IMR-90 (cell line): Measurements from ENCODE around the gene ACVRL1. TPM values are rescaled to one million over a fixed set of nuclear protein-coding genes. Genes with fewer than 3 reads are reported as not detected.

Source experiments
- ATAC-seq: fragments of 200-7000 bp; cut with Tn5 transposase; 2 replicates; pipeline ENCODE4 v1.9.1; 2020; ENCODE audit warnings: low read depth, mild to moderate bottlenecking, moderate library complexity
- BruUV-seq: library from RNA; stranded (reverse); fragments of 400-500 nt; replicated peaks from 2 replicates; lab custom pipeline; 2021; lab: Mats Ljungman, UMichigan
- CTCF ChIA-PET: fragments of 300-600 bp; formaldehyde crosslinking; extraction: SDS; loops from one replicate; lab custom pipeline; 2021; ENCODE audit warnings: antibody characterized with exemption; lab: Yijun Ruan, JAX
- POLR2A ChIA-PET: fragments of 300-600 bp; sonication (Branson Sonifier 250); formaldehyde crosslinking; loops from one replicate; lab custom pipeline; 2022; ENCODE audit warnings: antibody characterized with exemption; ENCODE audit not compliant: unreplicated experiment; lab: Charles Lee
- DNase-seq: peaks from one replicate; pipeline ENCODE4 v3.0.0; 2013
- H2AFZ ChIP-seq: replicated peaks from 2 replicates; pipeline ENCODE3; 2013; ENCODE audit warnings: low read length, mild to moderate bottlenecking; ENCODE audit not compliant: poor library complexity
- H2AK5ac ChIP-seq: 2 replicates; pipeline ENCODE4 v1.6.1; 2013; ENCODE audit warnings: low read depth, low read length, inconsistent platforms
- H2AK9ac ChIP-seq: replicated peaks from 2 replicates; pipeline ENCODE3; 2013; ENCODE audit warnings: mild to moderate bottlenecking, low read depth, low read length, moderate library complexity; ENCODE audit not compliant: poor library complexity
- H2BK120ac ChIP-seq: 2 replicates; pipeline ENCODE4 v1.6.1; 2013; ENCODE audit warnings: low read depth, low read length, inconsistent platforms
- H2BK15ac ChIP-seq: 3 replicates; pipeline ENCODE4 v1.6.1; 2013; ENCODE audit warnings: low read depth, low read length, inconsistent platforms
- H2BK20ac ChIP-seq: 2 replicates; pipeline ENCODE4 v1.6.1; 2013; ENCODE audit warnings: low read depth, mild to moderate bottlenecking, inconsistent platforms, low read length, moderate library complexity
- H2BK5ac ChIP-seq: 2 replicates; pipeline ENCODE4 v1.6.1; 2013; ENCODE audit warnings: mild to moderate bottlenecking, low read depth, low read length, inconsistent platforms; ENCODE audit not compliant: poor library complexity, severe bottlenecking
- H3K14ac ChIP-seq: replicated peaks from 2 replicates; pipeline ENCODE4 v1.6.1; 2013; ENCODE audit warnings: low read depth, low read length, inconsistent platforms
- H3K18ac ChIP-seq: 2 replicates; pipeline ENCODE4 v1.6.1; 2013; ENCODE audit warnings: low read depth, low read length, control low read depth
- H3K23ac ChIP-seq: 2 replicates; pipeline ENCODE4 v1.6.1; 2013; ENCODE audit warnings: low read depth, low read length, inconsistent platforms
- H3K27ac ChIP-seq: 2 replicates; pipeline ENCODE4 v1.5.1; 2013; ENCODE audit warnings: mild to moderate bottlenecking, control low read depth, low read length; ENCODE audit not compliant: insufficient read depth
- H3K27me3 ChIP-seq: 2 replicates; pipeline ENCODE4 v1.6.1; 2013; ENCODE audit warnings: low read length; ENCODE audit not compliant: control insufficient read depth, insufficient read depth
- H3K36me3 ChIP-seq: 2 replicates; pipeline ENCODE4 v1.6.1; 2013; ENCODE audit warnings: low read length, mixed read lengths; ENCODE audit not compliant: control insufficient read depth, insufficient read depth
- H3K4ac ChIP-seq: 2 replicates; pipeline ENCODE4 v1.6.1; 2013; ENCODE audit warnings: low read depth, low read length, inconsistent platforms
- H3K4me1 ChIP-seq: 2 replicates; pipeline ENCODE4 v1.6.1; 2013; ENCODE audit warnings: low read length, mixed read lengths; ENCODE audit not compliant: control insufficient read depth, insufficient read depth
- H3K4me2 ChIP-seq: 2 replicates; pipeline ENCODE4 v1.6.1; 2013; ENCODE audit warnings: low read depth, mild to moderate bottlenecking, control low read depth, low read length, moderate library complexity
- H3K4me3 ChIP-seq: 2 replicates; pipeline ENCODE4 v1.5.1; 2013; ENCODE audit warnings: low read depth, mild to moderate bottlenecking, control low read depth, low read length, moderate library complexity; ENCODE audit not compliant: insufficient read depth
- H3K56ac ChIP-seq: 2 replicates; pipeline ENCODE4 v1.6.1; 2013; ENCODE audit warnings: low read length, inconsistent platforms; ENCODE audit not compliant: insufficient read depth; ENCODE audit errors: extremely low read depth
- H3K79me1 ChIP-seq, 2 experiments: 2 replicates each; pipeline ENCODE4 v1.6.1; 2013; ENCODE audit warnings: low read length in 2 of 2, inconsistent platforms in 1 of 2, low read depth in 1 of 2
- H3K9ac ChIP-seq: 2 replicates; pipeline ENCODE4 v1.6.1; 2013; ENCODE audit warnings: low read depth, low read length, control low read depth
- H3K9me1 ChIP-seq: 2 replicates; pipeline ENCODE4 v1.6.1; 2013; ENCODE audit warnings: low read length, inconsistent platforms; ENCODE audit not compliant: insufficient read depth
- H3K9me3 ChIP-seq: 2 replicates; pipeline ENCODE4 v1.6.1; 2013; ENCODE audit warnings: low read length; ENCODE audit not compliant: control insufficient read depth, insufficient read depth
- H4K20me1 ChIP-seq: 2 replicates; pipeline ENCODE4 v1.6.1; 2013; ENCODE audit warnings: low read length, inconsistent platforms; ENCODE audit not compliant: insufficient read depth
- H4K5ac ChIP-seq: 2 replicates; pipeline ENCODE4 v1.6.1; 2013; ENCODE audit warnings: mild to moderate bottlenecking, low read depth, low read length, control low read depth
- H4K8ac ChIP-seq, 2 experiments: 2 replicates each; pipeline ENCODE4 v1.6.1; 2013; ENCODE audit warnings: low read depth in 2 of 2, low read length in 2 of 2, control low read depth in 1 of 2, inconsistent platforms in 1 of 2
- H4K91ac ChIP-seq: 2 replicates; pipeline ENCODE4 v1.6.1; 2013; ENCODE audit warnings: low read depth, low read length, inconsistent platforms; ENCODE audit not compliant: insufficient read depth
- FOS ChIP-seq: fragments of 150-350 bp; IDR thresholded peaks from 2 replicates; pipeline ENCODE4 v1.6.1; 2016; ENCODE audit warnings: low read depth, low read length
- SMC3 ChIP-seq: fragments of 150-350 bp; IDR thresholded peaks from 2 replicates; pipeline ENCODE4 v1.6.1; 2016; ENCODE audit warnings: low read depth, mild to moderate bottlenecking, antibody characterized with exemption, low read length, moderate library complexity
- WGBS, 2 experiments: methylation state at CpG; one replicate each; pipeline versions ENCODE4 v1.1.5 to v1.1.7; 2013; ENCODE audit warnings: missing lambda C conversion rate in 2 of 2; ENCODE audit not compliant: insufficient read length in 1 of 2; ENCODE audit errors: extremely low coverage in 2 of 2; 5-methylcytosine and 5-hydroxymethylcytosine counted together
- dilution Hi-C: fragments of 300-500 bp; cut with HindIII; formaldehyde crosslinking; loops from one replicate; pipeline ENCODE4 v1.14.3; 2018; ENCODE audit warnings: low sequenced_read_pairs; ENCODE audit not compliant: unreplicated experiment
- in situ Hi-C: fragments of 300-500 bp; cut with MboI; formaldehyde crosslinking; loops from 3 replicates; pipeline ENCODE4 v1.14.3; 2019; ENCODE audit warnings: low sequenced_read_pairs, inconsistent platforms, mixed read lengths
- intact Hi-C: fragments of 100-400 bp; cut with micrococcal nuclease; formaldehyde crosslinking; loops from 2 replicates; pipeline ENCODE4 v1.10.0; 2022
- polyA plus RNA-seq, 3 experiments: library from polyadenylated mRNA; depleted of rRNA; stranded (reverse); fragments of >200 nt; gene quantifications; 2 replicates each; pipeline ENCODE4 v1.2.3, GENCODE V29; 2012; ENCODE audit warnings: low replicate concordance in 1 of 3
- total RNA-seq: library from RNA; depleted of rRNA; stranded (reverse); fragments of >200 nt; gene quantifications from 2 replicates; pipeline ENCODE4 v1.2.3, GENCODE V29; 2012

Gene ACVRL1
- total and polyA plus RNA-seq, 2 of the 4 experiments (the other 2 are of a cell fraction): 6.4 to 7.5 TPM

DNA sequence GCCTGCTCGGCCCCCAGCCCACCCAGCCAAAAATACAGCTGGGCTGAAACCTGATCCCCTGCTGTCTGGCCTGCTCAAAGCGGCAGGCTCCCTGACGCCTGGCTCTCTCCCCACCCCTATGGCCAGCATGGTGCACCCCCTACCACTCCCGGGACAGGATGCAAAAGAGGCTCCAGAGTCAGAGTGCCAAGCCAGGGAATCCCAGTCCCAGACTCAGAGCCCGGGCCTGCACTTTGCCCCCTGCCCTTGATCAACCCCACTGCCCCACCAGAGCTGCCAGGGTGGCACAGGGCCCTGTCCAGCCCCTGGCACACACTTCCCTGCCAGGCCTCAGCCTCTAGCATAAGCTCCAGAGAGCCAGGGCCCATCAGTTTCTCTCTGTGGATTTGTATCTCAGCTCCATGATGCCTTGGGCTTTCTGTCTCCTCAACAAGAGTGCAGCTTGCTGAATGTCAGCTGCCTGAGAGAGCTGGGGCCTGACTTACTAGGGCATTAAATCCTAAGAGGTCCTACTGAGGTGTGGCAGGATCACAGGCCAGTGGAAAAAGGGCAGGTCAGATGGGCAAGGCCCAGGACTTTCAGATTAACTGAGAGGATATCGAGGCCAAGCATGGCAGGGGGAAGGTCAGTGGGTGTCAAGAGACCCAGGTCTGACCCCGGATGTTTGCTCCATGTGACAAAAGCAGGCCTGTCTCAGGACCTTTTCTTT, 13.9 kb downstream of the ACVRL1 start:
- Histone ChIP-seq H3K4ac (no peak overlapping the region), H3K27ac (no peak overlapping the region), H3K23ac (no peak overlapping the region; the same call in 1 of the 2 replicates), H4K5ac (no peak overlapping the region), H2AK5ac (no peak overlapping the region), H3K79me1 (no peaks in the 10 kb centered on the region; a peak in 1 of 4 replicates), H2AFZ (peak overlapping the region; percentile 19), H3K4me3 (no peak overlapping the region), H2BK20ac (no peak overlapping the region), H3K36me3 (no peaks in the 10 kb centered on the region; the same call in 1 of the 2 replicates), H3K9me3 (no peaks in the 10 kb centered on the region), H4K8ac (no peak overlapping the region), H3K14ac (no peak overlapping the region), H3K18ac (no peak overlapping the region), H3K27me3 (no peaks in the 10 kb centered on the region), H3K4me2 (no peak overlapping the region), H3K4me1 (peaks cover 16% of the 10 kb centered on the region), H4K91ac (no peak overlapping the region), H4K20me1 (no peaks in the 10 kb centered on the region), H2BK15ac (no peak overlapping the region), H3K56ac (no peak overlapping the region), H2BK120ac (no peak overlapping the region), H3K9me1 (peaks cover 13% of the 10 kb centered on the region), H2BK5ac (no peak overlapping the region), H3K9ac (no peak overlapping the region), H2AK9ac (no peak overlapping the region)
- dilution Hi-C loops: no loop called here
- POLR2A ChIA-PET: interaction anchor here (0.9 kb wide), 1 partner anchor 9 kb away, joined by 3 read pairs; no protein-coding TSS in a partner anchor
- intact Hi-C loops: no loop called here
- whole genome bisulfite sequencing, 2 experiments: 63% methylated on average over 5 of the region's 7 CpGs; no CpG with 5 or more reads in 1 of the 2 experiments
- in situ Hi-C loops: no loop called here
- CTCF ChIA-PET: interaction anchor here (0.6 kb wide), 1 partner anchor 1403 kb away, joined by 3 read pairs; no protein-coding TSS in a partner anchor
- no peak for TF ChIP-seq SMC3
- no peak for TF ChIP-seq FOS
- ATAC-seq (no peak), DNase-seq (no peak)
- BruUV-seq: no TSS peak
